CD4-positive, alpha-beta T cell treated with Interleukin-12 subunit alpha and Interleukin-12 subunit beta, for 1 hour (primary cell): ENCODE results near the gene ZSCAN5A.
"Not testable (repeated sequence)": the region's sequence is repeated elsewhere in the genome, so short reads cannot be mapped to it uniquely, and the experiment has no call there.

ENCODE experiments used
- DNase-seq: peaks from one replicate; pipeline ENCODE4 v3.0.0-alpha.2; 2020

Gene ZSCAN5A

GRCh38 chr19:56199687-56200086, 115.0 kb downstream of the ZSCAN5A start:
- no peak for DNase-seq

- DNase-seq = not testable (repeated sequence)
These were observed 117.0 kb downstream of the ZSCAN5A start, which contains the start of gene ZSCAN5B for GRCh38 chr19:56197646-56198045. ZSCAN5B (minus strand) TSS chr19:56197783; CDS start chr19:56193052, 4,731 bp downstream.

GRCh38 chr19:56193981-56194640, 120.5 kb downstream of the ZSCAN5A start:
- DNase-seq = no peak

GRCh38 chr19:56191711-56192110, 122.9 kb downstream of the ZSCAN5A start:
- no peak for DNase-seq

- no peak for DNase-seq
These were observed 123.5 kb downstream of the ZSCAN5A start for GRCh38 chr19:56191115-56191514.

GRCh38 chr19:56189785-56190184, 124.9 kb downstream of the ZSCAN5A start:
- DNase-seq = no peak

- DNase-seq = no peak
These were observed 136.9 kb downstream of the ZSCAN5A start for GRCh38 chr19:56177564-56178243.

GRCh38 chr19:56176881-56177280, 137.8 kb downstream of the ZSCAN5A start:
- no peak for DNase-seq

GRCh38 chr19:56176310-56176709, 138.3 kb downstream of the ZSCAN5A start:
- DNase-seq = not testable (repeated sequence)

GRCh38 chr19:56175861-56176307, 138.8 kb downstream of the ZSCAN5A start, which contains the start of gene GALP:
GALP (plus strand) TSS chr19:56176008; CDS start chr19:56177109, 1,101 bp downstream.
- not testable (repeated sequence) for DNase-seq

GRCh38 chr19:56174550-56174949, 140.1 kb downstream of the ZSCAN5A start:
- no peak for DNase-seq

GRCh38 chr19:56174086-56174485, 140.6 kb downstream of the ZSCAN5A start:
- no peak for DNase-seq
